AG09319 (cell line): Measurements from ENCODE around the gene PARP9.
"Not testable (repeated sequence)": the region's sequence is repeated elsewhere in the genome, so short reads cannot be mapped to it uniquely, and the experiment has no call there.

ENCODE experiments used
- DNase-seq: peaks from one replicate; pipeline ENCODE4 v3.0.0-alpha.2; 2010; ENCODE audit warnings: low read depth; ENCODE audit errors: extremely low read depth
- CTCF ChIP-seq: IDR thresholded peaks from 2 replicates; pipeline ENCODE4 v1.5.1; 2011; ENCODE audit warnings: low read depth, mild to moderate bottlenecking, inconsistent platforms, low read length, moderate library complexity

Gene PARP9

GRCh38 chr3:122576174-122576940, 12.3 kb upstream of the PARP9 start:
- DNase-seq = no peak
- no peak for TF ChIP-seq CTCF

- DNase-seq = no peak
- TF ChIP-seq CTCF = no peak
These were observed 8.9 kb upstream of the PARP9 start for GRCh38 chr3:122572940-122573412.

GRCh38 chr3:122568755-122569154, 4.7 kb upstream of the PARP9 start:
- TF ChIP-seq CTCF = no peak
- no peak for DNase-seq

- not testable (repeated sequence) for DNase-seq
These were observed 4.0 kb upstream of the PARP9 start for GRCh38 chr3:122568131-122568530.

- DNase-seq = no peak
- no peak for TF ChIP-seq CTCF
These were observed 429 bp downstream of the PARP9 start for GRCh38 chr3:122563717-122564025.

- no peak for DNase-seq
- TF ChIP-seq CTCF = no peak
These were observed 980 bp downstream of the PARP9 start for GRCh38 chr3:122562923-122563716.

- peak; percentile 57 for TF ChIP-seq CTCF
- no peak for DNase-seq
These were observed 3.4 kb downstream of the PARP9 start for GRCh38 chr3:122560680-122561079.
